ENCODE data around the gene CYP2C9.
"Not testable (repeated sequence)": the region's sequence is repeated elsewhere in the genome, so short reads cannot be mapped to it uniquely, and the experiment has no call there.

CYP2C9 gene
- long read RNA-seq, donor 1: 0 reads
- long read RNA-seq, donor 2: 0 reads
- long read RNA-seq, donor 3: 0 reads
- long read RNA-seq, donor 4, partial matches to known transcripts: 0 of 1 reads
- long read RNA-seq, donor 4, other reads (novel, unspliced or antisense): 0 of 1 reads
- long read RNA-seq, donor 5: 0 reads
- long read RNA-seq, donor 6: 0 reads
- long read RNA-seq, donor 7: 0 reads
- long read RNA-seq, donor 8: 0 reads

DNA sequence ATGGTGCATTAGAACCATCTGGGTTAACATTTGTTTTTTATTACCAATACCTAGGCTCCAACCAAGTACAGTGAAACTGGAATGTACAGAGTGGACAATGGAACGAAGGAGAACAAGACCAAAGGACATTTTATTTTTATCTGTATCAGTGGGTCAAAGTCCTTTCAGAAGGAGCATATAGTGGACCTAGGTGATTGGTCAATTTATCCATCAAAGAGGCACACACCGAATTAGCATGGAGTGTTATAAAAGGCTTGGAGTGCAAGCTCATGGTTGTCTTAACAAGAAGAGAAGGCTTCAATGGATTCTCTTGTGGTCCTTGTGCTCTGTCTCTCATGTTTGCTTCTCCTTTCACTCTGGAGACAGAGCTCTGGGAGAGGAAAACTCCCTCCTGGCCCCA, at the start of gene CYP2C9:
Gene CYP2C9 (plus strand): TSS at position 276 of the 400 bp plus-strand sequence. CDS start 25 bp downstream, at position 301.
- DNase-seq: no peak

DNA sequence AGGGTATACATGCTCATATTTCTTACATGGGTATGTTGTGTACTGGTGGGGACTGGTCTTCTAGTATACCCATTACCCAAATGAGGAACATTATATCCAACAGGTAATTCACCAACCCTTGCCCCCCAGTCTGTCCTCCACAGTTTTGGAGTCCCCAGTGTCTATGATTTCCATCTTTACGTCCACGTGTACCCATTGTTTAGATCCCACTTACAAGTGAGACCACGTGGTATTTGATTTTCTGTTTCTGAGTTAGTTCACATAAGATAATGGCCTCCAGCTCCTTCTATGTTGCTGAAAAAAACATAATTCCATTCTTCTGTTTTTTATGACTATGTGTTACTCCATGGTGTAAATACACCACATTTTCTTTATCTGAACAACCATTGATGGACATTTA, 49.3 kb upstream of the CYP2C9 start:
- no peak for DNase-seq

DNA sequence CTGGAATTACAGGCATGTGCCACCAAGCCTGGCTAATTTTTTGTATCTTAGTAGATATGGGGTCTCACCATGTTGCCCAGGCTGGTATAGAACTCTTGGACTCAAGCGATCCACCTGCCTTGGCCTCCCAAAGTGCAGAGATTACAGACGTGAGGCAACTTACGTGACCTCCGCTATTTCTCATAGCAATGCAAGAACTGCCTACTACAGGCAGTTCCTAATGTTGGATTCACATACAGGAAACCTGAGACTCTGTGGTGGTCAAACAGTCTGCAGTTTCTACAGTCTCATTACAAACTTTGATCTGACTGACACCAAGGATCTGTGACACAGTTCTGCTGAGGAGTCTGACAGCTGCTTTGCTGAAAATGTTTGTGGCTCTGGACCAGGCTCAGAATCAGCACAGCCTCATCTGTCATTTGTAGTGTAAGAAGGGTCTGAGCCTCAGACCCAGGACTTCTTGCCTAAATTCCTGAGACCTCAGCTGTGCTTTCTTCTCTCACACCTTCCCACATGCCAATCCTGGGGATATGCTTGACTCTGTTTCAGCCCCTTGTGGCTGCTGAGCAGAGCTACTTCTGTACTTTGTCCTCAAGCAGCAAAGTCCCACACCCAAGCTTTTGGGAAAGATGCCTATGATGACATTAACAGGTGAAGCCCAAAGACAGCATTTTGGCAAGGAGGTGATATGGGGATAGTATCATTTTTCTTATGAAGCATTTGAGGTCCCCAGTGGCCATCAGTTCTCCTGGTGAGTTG, 48.0 kb upstream of the CYP2C9 start:
- no peak for DNase-seq

DNA sequence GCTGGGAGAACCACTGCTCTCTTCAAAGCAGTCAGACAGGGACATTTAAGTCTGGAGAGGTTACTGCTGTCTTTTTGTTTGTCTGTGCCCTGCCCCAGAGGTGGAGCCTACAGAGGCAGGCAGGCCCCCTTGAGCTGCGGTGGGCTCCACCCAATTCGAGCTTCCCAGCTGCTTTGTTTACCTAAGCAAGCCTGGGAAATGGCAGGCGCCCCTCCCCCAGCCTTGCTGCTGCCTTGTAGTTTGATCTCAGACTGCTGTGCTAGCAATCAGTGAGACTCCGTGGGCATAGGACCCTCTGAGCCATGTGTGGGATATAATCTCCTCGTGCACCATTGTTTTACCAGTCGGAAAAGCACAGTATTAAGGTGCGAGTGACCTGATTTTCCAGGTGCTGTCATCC, 40.0 kb upstream of the CYP2C9 start:
- not testable (repeated sequence) for DNase-seq

DNA sequence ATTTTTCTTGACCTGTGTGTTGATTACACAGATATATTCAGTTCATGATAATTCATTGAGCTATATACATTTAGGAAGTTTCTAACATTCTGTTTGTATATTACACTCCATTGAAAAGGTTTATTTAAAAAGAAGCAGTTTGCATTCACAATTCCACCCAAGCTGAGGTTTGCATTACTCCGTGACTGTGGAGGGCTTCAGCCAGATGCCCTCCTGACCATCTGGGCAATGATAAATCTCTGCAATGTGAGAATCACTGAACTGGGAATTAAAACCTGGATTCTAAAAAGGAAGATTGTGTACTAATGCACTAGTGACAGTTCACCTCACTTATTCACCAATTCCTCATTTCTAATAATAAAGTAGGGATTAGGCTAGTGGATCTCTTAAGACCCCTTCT, 36.4 kb upstream of the CYP2C9 start:
- no peak for DNase-seq

DNA sequence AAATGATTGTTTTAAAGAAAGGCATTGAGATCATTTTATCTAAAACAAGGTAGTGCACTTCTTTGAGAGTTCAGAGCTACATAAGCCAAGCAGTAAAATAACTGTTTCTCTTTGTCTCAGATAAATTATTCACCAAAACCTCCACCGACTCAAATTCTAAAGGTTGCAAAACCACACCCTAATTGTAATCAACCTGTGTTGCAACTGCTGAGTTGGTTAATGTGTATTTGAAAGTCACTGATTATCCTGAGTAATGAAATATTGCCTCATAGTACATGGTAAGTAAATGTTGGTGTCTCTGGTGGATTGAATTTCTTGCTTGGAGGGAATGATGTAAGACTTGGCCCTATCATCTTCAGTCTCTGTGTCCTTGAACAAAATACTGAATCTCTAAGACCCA, 35.9 kb upstream of the CYP2C9 start:
- DNase-seq: no peak

DNA sequence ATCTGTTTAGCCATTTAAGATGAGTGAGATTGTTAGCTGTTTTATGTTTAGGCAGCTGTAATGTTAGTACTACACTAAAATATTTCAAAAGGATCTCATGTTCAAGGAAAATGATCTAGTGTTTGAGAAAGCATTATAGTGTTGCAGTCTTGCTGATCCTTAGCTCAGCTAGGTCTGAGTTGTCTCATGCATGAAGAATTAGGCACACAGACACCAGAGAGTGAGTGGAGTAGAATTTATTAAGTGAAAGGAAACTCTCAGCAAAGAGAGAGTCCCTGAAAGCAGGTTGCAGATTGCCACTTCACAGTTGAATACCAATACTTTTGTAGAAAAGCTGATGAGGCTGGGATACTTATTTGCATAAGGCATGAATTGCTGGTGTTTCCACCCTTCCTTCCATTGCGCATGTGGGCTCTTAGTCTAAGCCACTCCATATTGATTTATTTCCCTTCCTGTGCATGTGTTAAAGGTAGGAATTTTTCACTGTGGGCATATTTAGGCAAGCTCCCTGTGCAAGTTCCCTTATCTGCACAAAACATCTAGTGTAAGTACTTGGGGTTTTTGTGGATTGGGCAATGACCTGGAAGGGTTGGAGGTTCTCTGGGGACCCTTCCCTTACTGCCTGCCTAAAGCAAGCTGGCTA, 33.8 kb upstream of the CYP2C9 start:
- not testable (repeated sequence) for DNase-seq

DNA sequence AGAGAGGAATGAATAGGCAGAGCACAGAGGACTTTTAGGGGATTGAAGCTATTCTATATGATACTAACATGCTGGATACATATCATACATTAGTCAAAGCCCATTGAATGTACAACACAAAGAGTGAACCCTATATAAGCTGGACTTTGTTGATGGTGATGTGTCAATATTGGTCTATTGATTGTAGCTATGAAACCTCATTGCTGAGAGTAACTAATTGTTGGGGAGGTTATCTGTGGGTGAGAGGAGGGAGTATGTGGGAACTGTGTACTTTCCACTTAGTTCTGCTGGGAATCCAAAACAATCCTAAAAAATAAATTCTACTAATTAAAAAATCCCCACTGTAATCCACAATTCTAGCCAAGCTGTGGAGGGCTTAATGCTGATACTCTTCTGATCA, 22.0 kb upstream of the CYP2C9 start:
- no peak for DNase-seq

DNA sequence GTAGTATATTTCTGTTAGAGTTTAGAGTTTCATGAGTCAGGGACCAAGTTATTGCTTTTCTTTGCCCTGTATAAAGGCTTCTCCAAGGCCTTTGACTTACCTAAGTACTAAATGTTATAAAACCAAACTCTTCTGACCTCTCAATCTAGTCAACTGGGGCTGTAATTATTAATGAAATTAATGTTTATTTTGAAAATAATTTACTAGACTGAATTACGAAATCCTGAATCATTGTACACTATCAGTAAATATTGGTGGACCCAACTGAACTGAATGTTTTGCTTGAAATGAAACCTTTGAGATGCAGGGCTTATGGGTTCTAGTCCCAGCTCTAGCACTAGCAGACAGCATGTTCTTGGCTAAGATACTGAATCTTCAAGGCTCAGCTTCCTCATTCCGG, 1.7 kb upstream of the CYP2C9 start:
- no peak for DNase-seq

DNA sequence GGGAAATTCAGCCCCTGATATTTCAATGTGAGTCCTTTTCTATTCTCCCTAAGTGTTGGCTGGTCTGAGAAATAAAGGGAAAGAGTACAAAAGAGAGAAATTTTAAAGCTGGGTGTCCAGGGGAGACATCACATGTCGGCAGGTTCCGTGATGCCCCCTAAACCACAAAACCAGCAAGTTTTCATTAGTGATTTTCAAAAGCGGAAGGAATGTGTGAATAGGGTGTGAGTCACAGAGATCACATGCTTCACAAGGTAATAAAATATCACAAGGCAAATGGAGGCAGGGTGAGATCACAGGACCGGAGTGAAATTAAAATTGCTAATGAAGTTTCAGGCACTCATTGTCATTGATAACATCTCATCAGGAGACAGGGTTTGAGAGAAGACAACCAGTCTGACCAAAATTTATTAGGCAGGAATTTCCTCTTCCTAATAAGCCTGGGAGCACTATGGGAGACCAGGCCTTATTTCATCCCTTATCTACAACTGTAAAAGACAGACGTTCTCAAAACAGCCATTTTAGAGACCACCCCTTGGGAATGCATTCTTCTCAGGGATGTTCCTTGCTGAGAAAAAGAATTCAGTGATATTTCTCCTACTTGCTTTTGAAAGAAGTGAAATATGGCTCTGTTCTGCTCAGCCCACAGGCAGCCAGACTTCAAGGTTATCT, 5.1 kb downstream of the CYP2C9 start:
- not testable (repeated sequence) for DNase-seq

DNA sequence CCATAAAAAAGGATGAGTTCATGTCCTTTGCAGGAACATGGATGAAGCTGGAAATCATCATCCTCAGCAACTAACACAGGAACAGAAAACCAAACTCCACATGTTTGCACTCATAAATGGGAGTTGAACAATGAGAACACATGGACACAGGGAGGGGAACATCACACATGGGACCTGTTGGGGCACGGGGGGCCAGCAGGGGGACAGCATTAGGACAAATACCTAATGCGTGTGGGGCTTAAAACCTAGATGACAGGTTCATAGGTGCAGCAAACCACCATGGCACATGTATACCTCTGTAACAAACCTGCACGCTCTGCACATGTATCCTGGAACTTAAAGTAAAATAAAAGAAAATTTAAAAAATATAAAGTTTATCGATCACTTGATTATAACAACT, 7.7 kb downstream of the CYP2C9 start:
- DNase-seq: not testable (repeated sequence)

DNA sequence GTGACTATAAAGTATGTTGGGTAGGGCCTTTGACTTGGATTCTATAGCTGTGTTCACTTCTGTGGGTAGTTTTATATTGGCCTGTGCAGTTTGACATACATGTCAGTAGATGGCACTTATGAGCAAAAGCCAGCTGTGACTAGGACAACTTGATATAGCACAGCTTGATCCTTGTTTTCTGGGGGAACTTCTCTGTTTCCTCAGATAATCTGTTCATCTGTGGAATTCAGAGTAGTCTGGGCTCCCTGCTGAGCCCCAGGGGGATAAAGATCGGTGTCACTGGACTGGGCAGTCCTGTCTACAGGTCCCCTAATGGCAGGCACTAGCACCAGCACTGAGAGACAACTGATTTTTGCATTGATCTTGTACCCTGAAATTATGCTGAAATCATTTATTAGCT, 25.4 kb downstream of the CYP2C9 start:
- DNase-seq: peak; percentile 15

DNA sequence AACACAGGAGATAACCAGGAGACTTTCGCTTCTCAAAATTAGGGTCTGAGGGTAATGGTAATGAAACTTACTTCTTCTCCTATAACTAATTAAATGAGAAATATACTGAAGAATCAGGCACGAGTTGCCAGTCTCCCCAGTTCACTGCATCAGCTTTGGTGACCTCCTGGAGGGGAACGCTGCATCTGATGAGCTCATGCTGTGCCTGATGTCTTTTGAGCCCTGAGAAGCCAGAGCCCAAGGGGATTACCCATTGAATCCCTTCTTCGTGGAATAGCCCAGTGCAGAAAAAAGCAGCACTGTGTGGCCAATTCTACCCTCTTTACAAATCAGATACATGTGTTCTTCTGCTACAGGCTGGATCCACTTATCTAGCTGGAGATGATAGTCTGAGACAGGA, 45.1 kb downstream of the CYP2C9 start:
- DNase-seq: no peak

DNA sequence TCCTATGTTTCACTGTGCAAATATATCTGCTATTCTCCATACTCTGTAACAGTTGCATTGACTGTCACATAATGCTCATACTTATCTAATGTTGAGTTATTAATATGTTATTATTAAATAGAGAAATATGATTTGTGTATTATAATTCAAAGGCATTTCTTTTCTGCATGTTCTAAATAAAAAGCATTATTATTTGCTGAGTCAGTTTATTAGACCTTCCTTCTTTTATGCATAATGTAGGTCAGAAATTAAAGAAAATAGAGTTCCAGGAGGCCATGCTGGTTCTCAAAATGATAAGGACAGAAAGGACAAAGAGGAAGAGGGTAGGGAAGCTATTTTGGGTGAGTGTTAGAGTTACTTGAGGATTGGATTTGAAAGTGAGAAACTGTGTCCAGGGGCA, 50.7 kb downstream of the CYP2C9 start:
- no peak for DNase-seq

DNA sequence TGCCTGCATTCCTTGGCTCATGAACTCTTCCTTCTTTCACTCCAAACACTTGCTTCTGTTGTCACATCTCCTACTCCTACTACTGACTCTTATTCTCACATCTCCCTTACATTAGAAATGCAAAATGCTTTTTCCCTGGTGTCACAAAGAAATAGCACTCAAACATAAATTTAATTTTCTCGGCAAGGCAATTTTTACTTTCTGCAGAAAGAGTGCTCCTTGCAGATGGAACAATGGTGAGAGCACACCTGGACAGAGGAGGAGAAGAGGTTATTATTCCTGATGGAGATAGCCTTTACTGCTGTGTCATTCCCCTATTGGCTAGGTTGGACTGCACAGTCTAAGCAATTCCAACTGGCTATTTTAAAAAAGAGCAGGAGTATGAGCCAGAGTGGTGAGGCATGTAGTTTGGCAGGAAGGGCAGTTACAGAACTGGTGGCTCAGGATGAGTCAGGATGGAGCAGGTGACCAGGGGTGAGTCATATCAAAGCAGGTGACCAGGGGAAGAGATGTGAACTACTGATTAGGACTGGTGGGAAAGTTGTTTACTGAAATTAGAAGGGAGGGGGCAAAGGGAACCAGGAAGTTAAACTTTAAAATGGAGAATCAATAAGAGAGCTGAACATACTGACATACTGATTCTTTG, 52.9 kb downstream of the CYP2C9 start:
- DNase-seq: no peak

DNA sequence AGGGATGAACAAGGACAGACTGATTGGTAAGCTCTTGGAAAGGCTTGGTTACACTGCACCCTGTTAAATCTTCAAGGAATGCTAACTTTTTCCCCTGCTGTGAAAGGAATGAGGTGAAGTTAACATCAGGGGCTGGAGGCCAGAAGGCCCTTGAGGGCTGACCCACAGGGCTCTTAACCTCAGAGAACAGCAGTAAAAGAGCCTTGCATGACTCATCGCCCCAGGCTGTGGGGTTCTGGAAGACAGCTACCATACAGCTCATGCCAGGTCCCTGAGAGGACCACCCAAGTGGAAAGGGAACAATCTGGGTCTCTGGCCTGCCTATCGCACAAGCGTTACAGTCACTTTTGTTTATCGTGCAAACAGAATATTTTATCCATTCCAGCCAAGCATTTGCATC, 54.4 kb downstream of the CYP2C9 start:
- no peak for DNase-seq

DNA sequence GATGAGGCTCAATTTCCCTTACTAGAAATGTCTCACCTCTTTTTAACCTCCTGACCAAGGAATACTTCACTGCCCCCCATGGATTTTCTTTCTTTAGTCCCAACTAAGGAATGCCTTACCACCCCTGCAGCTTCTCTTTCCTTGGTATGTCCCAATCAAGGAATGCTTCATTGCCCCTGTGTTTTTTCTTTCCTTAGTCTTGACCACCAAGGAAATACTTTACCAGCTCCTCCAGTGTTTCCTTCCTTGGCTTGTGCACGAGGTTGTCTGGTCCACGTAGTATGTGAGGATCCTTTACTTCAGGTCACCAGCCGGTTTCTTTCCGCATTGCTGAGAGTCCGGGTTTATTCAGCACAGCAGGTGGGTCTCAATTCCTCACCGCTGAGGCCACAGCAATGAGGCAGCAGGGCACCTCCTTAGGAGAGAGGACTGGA, 59.3 kb downstream of the CYP2C9 start:
- no peak for DNase-seq

DNA sequence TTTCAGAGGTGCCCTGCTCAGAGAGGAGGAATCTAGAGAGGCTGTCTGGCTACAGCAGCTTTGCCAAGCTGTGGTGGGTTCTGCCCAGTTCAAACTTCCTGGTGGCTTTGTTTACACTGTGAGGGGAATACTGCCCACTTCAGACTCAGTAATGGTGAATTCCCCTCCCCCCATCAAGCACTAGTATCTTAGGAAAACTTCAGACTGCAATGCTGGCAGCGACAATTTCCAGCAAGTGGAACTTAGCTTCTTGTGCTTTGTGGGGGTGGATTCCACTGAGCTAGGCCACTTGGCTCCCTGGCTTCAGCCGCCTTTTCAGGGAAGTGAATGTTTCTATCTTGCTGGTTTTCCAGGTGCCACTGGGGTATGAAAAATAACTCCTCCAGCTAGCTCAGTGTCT, 88.0 kb downstream of the CYP2C9 start:
- DNase-seq: no peak

DNA sequence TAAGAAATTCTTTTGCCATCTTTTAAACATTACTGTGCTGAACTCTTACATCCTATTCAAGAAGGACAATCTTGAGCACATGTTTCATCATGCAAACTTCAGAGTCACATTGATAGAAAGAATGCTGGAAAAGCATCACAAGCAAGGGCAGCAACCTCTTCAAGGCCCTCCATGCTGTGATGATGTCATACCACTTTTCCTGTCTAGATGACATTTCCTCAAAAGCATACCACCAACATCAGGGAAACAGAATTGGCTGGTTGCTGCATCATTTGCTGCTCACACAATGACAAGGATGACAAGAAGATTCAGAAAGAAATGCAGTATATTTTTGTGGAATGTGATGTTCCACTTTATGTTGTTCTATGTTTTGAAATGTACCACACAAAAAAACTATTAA, 93.2 kb downstream of the CYP2C9 start:
- no peak for DNase-seq

DNA sequence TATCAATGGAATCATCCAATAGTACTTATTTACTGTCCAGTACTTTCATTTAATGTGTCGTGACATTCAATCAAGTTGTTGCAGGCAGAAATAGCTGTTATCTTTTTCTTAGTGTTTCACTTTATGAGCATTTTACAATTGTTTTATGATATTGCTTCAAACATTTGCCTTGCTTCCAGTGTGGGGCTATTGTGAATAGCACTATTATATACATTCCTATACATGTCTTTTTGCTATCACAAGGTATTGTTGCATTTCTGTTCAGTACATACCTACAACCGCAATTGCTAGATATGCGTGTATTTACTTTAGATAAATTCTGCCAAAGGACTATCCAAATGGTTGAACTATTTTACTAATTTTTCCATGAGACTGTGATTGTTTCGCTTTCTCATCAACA, 95.9 kb downstream of the CYP2C9 start:
- DNase-seq: no peak

DNA sequence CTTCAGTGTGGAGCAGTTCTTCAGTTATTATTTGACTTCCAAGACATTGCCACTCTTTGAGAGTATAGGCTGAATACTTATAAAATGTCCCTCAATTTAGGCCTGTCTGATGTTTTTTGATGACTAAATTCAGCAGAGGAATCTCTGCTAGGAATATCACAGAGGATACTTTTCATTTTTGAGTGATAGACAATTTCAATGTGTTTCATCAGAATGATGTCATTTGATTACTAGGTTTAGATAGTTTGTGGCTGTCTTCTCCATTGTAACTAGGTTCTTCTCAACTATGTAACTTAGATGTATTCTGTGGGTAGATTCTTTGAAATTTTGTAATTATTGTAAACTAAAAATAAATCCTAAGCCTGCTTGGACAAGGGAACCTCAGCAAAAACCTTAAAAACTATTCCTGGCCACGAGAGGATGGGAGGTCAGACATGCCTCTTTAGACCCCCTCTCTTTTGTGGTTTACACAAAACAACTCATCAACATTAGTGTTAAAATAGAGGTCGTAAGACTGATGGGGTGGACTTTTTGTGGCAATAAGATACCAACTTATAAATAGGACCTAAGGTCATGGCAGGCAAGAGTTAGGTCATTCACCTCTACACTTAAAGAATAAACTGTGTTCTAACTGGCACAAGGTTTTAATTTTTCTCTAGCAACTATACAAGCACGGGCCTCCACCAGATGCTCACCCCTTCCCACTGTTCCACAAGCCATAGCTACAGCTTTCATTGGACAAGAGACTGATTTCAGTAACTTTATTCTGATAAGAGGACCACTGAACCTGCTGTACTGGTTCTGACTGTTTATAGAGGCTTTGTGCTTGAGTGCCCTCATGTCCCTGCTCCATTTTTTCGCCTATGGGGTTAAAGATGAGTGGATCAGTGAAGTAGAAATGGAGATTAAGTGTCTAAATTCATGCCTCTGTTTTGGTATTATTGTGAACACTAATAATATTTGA, 97.2 kb downstream of the CYP2C9 start:
- no peak for DNase-seq
